KMS-11 (cell line): ENCODE measurements around the gene OR1M1.

ENCODE experiments used
- H2AFZ ChIP-seq: fragments of 200-600 bp; sonication (generic); 2 replicates; pipeline ENCODE4 v1.6.1; 2016; ENCODE audit warnings: antibody characterized with exemption, mixed run types, low read depth
- H3K27ac ChIP-seq: fragments of 200-600 bp; sonication (generic); 2 replicates; pipeline ENCODE4 v1.6.1; 2016; ENCODE audit warnings: mild to moderate bottlenecking, mixed run types
- H3K27me3 ChIP-seq: fragments of 200-600 bp; sonication (generic); 2 replicates; pipeline ENCODE4 v1.6.1; 2017; ENCODE audit warnings: mild to moderate bottlenecking, low read depth, mixed run types, moderate library complexity; ENCODE audit not compliant: insufficient read depth
- H3K36me3 ChIP-seq: fragments of 200-600 bp; sonication (generic); 2 replicates; pipeline ENCODE4 v1.6.1; 2017; ENCODE audit warnings: mild to moderate bottlenecking, mixed run types; ENCODE audit not compliant: insufficient read depth
- H3K4me1 ChIP-seq: fragments of 200-600 bp; sonication (generic); 2 replicates; pipeline ENCODE4 v1.6.1; 2016; ENCODE audit warnings: mild to moderate bottlenecking, low read depth, mixed run types; ENCODE audit not compliant: poor library complexity, severe bottlenecking
- H3K4me2 ChIP-seq: fragments of 200-600 bp; sonication (generic); 2 replicates; pipeline ENCODE4 v1.7.0; 2016; ENCODE audit warnings: mild to moderate bottlenecking, mixed run types
- H3K4me3 ChIP-seq: fragments of 200-600 bp; sonication (generic); IDR thresholded peaks from 2 replicates; pipeline ENCODE4 v1.6.1; 2017; ENCODE audit warnings: low read depth, low read length, mixed read lengths; ENCODE audit not compliant: insufficient read depth
- H3K79me2 ChIP-seq: fragments of 200-600 bp; sonication (generic); 2 replicates; pipeline ENCODE4 v1.6.1; 2016; ENCODE audit warnings: low read depth, mixed run types; ENCODE audit not compliant: insufficient read depth
- H3K9ac ChIP-seq: fragments of 200-600 bp; sonication (generic); 2 replicates; pipeline ENCODE4 v1.6.1; 2016; ENCODE audit warnings: mild to moderate bottlenecking, mixed run types
- H4K20me1 ChIP-seq: fragments of 200-600 bp; sonication (generic); 2 replicates; pipeline ENCODE4 v1.6.1; 2016; ENCODE audit warnings: mild to moderate bottlenecking, mixed run types; ENCODE audit not compliant: insufficient read depth
- TF ChIP-seq, protein P1 (sequence below): fragments of 200-600 bp; sonication (generic); conservative IDR thresholded peaks from 2 replicates; pipeline ENCODE4 v1.6.1; 2017; ENCODE audit warnings: low read depth, mild to moderate bottlenecking, antibody characterized with exemption, low read length, moderate library complexity, mixed read lengths

OR1M1 gene

DNA sequence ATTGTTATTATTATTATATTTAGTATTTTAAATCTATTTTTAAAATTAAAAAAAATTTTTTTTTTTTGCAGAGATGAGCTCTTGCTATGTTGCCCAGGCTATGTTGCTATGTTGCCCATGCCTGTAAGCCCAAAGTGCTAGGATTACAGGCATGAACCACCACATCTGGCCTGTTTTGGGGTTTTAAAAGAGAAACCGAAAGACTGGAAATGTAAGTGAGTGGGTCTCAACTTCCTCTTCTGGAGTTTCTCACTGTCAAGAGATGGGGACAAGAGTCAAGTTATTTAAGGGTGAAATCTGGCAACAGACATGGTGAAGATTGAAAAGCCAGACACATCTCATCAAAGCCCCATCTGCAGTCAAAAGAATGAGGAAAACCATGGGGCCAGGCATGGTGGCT, 44.1 kb downstream of the OR1M1 start:
- Histone ChIP-seq H3K4me2 (no peak overlapping the region), H3K4me1 (no peaks in the 10 kb centered on the region), H3K4me3 (no peak overlapping the region), H2AFZ (no peak overlapping the region), H3K27ac (no peak overlapping the region), H4K20me1 (no peaks in the 10 kb centered on the region), H3K79me2 (no peaks in the 10 kb centered on the region), H3K27me3 (no peaks in the 10 kb centered on the region), H3K36me3 (no peaks in the 10 kb centered on the region), H3K9ac (no peak overlapping the region)
- TF ChIP-seq, protein P1, sequence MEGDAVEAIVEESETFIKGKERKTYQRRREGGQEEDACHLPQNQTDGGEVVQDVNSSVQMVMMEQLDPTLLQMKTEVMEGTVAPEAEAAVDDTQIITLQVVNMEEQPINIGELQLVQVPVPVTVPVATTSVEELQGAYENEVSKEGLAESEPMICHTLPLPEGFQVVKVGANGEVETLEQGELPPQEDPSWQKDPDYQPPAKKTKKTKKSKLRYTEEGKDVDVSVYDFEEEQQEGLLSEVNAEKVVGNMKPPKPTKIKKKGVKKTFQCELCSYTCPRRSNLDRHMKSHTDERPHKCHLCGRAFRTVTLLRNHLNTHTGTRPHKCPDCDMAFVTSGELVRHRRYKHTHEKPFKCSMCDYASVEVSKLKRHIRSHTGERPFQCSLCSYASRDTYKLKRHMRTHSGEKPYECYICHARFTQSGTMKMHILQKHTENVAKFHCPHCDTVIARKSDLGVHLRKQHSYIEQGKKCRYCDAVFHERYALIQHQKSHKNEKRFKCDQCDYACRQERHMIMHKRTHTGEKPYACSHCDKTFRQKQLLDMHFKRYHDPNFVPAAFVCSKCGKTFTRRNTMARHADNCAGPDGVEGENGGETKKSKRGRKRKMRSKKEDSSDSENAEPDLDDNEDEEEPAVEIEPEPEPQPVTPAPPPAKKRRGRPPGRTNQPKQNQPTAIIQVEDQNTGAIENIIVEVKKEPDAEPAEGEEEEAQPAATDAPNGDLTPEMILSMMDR = no peak

DNA sequence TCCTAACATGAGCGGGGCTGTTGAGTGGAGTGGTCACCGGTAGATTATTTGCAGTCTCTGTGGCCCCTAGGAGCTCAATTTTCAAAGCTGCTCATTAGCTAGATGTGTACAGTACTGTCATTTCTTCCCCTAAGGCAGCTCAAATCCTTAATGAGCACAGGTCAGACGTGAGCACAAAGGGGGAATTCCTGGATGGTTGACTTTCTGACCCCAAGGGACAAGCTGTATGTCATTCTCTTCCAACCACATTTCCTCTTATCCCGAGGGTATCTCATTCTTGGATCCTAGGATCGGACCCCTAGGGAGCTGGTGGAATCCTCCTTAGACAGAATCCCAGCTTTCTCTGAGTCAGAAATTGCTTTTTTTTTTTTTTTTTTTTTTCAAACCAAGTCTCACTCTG, 45.6 kb downstream of the OR1M1 start:
- no peaks in the 10 kb centered on the region for H3K36me3 ChIP-seq
- no peaks in the 10 kb centered on the region for H3K4me1 ChIP-seq
- H3K79me2 ChIP-seq = no peaks in the 10 kb centered on the region
- no peaks in the 10 kb centered on the region for H3K27me3 ChIP-seq
- H3K4me2 ChIP-seq = no peak overlapping the region
- H4K20me1 ChIP-seq = no peaks in the 10 kb centered on the region
- TF ChIP-seq, protein P1 = no peak
- no peak overlapping the region for H3K27ac ChIP-seq
- H2AFZ ChIP-seq = no peak overlapping the region
- H3K4me3 ChIP-seq = no peak overlapping the region
- H3K9ac ChIP-seq = no peak overlapping the region

DNA sequence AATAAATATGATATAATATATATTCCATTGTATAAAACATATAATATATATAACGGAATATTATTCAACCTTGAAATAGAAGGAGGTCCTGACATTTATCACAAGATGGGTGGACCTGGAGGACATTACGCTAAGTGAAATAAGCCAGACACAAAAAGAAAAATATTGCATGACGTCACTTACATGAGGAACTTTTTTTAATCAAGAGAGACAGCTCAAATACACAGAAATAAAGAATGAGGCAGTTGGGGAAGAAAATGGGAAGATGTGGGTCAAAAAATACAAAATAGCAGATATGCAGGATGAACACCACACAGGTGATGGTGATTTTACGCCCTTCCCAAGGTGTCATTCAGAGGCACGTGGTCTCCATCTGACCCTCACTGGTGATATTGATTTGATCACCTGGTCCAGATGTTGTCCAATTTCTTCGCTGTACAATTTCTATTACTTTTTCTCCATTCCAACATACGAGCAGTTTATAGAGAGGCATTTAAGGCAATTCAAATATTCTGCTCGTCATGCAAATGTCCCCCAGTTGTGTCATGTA, 52.8 kb downstream of the OR1M1 start:
- peaks cover 13% of the 10 kb centered on the region for H3K4me1 ChIP-seq
- H3K36me3 ChIP-seq = no peaks in the 10 kb centered on the region
- peak overlapping the region; percentile 99 for H2AFZ ChIP-seq
- no peak overlapping the region for H3K4me3 ChIP-seq
- no peaks in the 10 kb centered on the region for H4K20me1 ChIP-seq
- H3K4me2 ChIP-seq = peak overlapping the region; percentile 89
- no peaks in the 10 kb centered on the region for H3K27me3 ChIP-seq
- TF ChIP-seq, protein P1 = no peak
- H3K79me2 ChIP-seq = peaks cover 44% of the 10 kb centered on the region
- no peak overlapping the region; the same call in 1 of the 2 replicates for H3K27ac ChIP-seq
- peak overlapping the region; percentile 82; the same call in 1 of the 2 replicates for H3K9ac ChIP-seq

DNA sequence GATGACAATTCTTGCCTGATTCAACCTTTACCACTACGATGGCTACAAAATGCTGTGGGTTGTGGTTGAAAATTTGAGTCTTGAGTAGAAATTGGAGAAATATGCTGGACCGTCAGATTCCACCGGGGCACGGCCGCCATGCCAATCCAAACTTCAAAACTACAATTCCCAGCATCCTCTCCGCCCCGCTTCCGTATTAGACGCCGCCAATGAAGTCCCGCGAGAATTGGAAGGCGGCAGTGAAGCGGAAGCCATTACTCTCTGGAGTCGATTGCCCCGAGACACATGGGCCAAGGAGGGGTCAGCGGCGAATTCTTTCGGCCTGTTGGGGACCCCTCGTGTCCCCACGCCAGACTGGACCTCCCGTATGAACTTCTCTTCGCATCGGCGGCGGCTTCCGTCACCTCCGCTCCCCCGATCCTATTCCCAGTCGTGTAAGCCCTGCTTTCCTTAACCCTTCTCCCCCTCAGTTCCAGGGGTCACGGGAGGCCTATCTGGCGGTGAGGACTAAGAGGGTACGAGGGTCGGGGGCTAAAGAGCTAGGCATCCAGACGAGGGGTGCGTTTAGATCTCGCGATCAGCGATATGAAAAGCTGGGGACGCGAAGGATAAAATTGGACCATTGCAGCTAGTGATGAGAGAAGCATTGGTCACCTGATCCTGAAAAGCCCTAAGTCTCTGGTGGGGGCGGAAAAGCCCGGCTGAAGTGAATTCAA, 53.5 kb downstream of the OR1M1 start, which contains the start of gene ZNF317:
Gene ZNF317, plus strand, starts transcription at position 239 of the 716 bp plus-strand sequence. CDS start 15,620 bp downstream, outside the sequence.
- no peaks in the 10 kb centered on the region for H4K20me1 ChIP-seq
- peak within 1 kb of the TSS; percentile 99 for H2AFZ ChIP-seq
- TF ChIP-seq, protein P1 = no peak
- H3K4me1 ChIP-seq = peaks cover 13% of the 10 kb centered on the region
- no peaks in the 10 kb centered on the region for H3K36me3 ChIP-seq
- H3K9ac ChIP-seq = peak within 1 kb of the TSS; percentile 82
- H3K79me2 ChIP-seq = peaks cover 51% of the 10 kb centered on the region
- H3K4me3 ChIP-seq = no peak within 1 kb of the TSS
- no peaks in the 10 kb centered on the region for H3K27me3 ChIP-seq
- peak within 1 kb of the TSS; percentile 60 for H3K27ac ChIP-seq
- peak within 1 kb of the TSS; percentile 89 for H3K4me2 ChIP-seq
